CD4-positive, alpha-beta T cell treated with Interleukin-17A for 4 hours (primary cell): Measurements from ENCODE around the gene NTN1.
"Not testable (repeated sequence)": the region's sequence is repeated elsewhere in the genome, so short reads cannot be mapped to it uniquely, and the experiment has no call there.

ENCODE experiments used
- DNase-seq: peaks from one replicate; pipeline ENCODE4 v3.0.0-alpha.2; 2020; ENCODE audit warnings: mixed read lengths

Gene NTN1

DNA sequence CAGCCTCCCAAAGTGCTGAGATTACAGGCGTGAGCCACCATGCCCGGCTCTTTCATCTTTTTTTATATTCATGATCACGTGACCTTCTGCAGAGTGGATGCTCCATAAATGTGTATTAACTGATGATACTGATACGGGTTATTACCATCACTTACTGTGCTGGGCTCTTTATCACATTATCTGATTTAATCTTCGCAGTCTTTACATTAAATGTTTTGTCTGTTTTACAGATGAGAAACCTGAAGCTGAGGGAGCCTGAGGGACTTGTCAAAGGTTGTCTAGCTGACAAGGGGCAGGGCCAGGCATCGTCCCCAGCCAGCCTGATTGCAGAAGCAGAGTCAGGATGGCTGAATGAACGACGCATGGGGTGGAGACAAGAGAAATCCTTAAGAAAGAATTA is 104.4 kb downstream of the NTN1 start:
- DNase-seq = no peak

DNA sequence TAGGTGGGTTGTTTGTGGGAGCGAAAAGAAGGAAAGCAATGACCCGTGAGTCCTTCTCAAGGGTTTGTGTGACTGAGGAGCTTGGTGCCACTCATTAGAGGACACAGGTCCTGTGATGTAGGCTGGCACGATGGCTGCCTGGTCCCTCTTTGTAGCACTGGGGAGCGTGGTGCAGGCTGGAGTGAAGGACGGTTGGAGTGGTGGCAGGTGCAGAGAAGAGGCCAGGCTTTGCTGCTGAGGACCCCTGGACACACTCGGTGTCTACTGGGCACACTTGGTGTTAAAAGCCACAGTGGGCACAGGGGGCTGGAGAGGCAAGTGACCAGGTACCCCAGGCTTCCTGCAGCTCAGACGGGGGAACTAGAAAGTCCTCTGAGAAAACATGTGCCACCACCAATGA is 106.0 kb downstream of the NTN1 start:
- DNase-seq = no peak

DNA sequence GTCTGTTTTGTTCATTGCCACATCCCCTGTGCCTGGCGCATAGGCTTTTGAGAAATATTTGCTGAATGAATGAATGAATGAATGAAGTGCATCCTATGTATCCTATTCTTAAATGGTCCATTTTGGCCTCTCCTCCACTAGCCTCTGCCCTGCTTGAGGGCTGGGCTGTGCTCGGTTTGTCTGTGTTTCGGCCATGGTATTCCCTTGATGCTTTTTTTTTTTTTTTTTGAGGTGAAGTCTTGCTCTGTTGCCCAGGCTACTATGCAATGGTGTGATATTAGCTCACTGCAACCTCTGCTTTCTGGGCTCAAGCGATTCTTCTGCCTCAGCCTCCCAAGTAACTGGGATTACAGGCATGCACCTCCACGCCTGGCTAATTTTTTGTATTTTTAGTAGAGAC is 110.1 kb downstream of the NTN1 start:
- DNase-seq = no peak

DNA sequence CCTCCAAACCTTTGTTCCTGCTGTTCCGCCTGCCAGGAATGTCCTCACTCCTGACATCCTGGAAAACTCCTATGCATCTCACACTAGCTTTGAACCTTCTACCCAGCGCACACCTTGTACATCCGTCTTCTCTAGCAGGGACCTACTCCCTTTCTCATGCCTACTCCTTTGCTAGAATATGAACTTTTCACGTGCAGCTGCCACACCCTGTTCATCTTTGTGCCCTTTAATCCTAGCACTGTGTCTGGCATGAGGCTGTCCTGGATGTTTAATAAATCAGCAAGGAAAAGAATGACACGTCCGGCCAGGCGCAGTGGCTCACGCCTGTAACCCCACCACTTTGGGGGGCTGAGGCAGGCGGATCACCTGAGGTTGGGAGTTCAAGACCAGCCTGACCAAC is 111.0 kb downstream of the NTN1 start:
- DNase-seq = no peak

DNA sequence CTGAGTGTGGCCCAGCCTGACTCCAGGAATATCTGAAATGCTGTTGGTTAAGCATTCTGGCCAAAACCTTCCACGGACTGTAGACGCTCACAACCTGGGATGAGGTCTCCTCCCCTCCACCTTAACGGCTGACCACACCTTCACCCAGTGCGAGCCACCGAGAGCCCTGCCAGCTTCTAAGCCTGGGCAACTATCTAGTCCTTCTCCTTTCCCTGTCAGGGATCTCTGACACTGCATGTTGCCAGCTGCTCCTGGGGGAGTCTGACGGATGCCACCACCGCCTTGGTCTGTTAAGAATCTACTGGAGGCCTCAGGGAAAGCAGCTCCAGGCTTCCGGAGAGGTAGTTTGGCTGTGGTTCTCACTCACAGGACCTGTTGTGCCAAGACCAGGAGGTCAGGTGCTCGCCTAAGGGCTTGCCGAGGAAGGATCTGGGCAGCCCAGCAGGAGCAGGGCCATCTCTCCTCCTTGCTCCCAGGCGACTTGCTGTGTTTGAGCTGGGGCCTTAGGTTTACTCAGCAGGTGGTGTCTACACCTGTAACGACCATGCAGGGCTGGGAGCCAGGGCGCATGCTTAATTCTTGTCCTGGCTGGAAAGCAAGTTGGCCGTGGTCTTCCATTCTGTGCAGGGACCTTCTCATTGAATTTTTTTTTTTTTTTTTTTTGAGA is 111.8 kb downstream of the NTN1 start:
- no peak for DNase-seq

DNA sequence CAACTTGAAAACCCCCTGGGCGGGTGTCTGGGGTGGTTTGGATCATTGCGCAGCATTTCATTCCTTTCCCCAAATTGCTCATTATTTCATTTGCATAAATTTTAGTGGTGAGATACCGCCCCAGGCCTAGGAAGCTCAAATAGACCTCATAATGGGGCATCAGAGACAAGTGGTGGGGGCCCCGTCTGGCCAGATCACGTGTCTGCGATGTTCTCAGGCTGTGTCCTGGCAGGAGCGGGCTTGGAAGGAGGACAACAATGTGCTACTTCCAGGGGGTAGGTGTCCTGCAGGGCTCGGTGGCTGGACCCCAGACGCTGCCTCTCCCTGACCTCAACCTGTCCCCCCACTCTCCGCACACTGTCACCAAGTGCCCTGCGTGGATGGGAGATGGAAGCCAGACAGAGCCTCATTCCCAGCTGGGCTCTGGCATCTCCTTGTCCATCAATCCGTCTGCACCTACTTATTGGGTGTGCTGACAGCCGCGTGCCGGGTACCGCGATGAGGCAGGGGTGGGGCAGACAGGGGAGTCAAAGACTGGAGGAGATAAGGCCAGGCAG is 116.9 kb downstream of the NTN1 start:
- no peak for DNase-seq

DNA sequence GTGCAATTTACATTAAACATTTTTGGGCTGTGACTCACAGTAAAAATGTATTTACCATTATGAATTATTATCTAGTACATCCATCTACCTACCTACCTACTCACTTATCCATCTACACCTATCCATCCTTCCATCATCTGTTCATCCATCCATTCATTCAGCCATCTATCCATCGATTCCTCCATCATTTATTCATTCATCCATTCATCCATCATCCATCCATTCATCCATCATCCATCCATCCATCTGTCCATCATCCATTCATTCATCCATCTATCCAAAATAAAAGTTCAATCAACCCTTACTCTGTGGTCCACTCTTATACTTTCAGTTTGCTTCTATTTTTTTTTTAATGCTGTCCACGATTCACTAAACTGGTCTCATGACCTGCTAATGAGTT is 118.4 kb downstream of the NTN1 start:
- DNase-seq = no peak

DNA sequence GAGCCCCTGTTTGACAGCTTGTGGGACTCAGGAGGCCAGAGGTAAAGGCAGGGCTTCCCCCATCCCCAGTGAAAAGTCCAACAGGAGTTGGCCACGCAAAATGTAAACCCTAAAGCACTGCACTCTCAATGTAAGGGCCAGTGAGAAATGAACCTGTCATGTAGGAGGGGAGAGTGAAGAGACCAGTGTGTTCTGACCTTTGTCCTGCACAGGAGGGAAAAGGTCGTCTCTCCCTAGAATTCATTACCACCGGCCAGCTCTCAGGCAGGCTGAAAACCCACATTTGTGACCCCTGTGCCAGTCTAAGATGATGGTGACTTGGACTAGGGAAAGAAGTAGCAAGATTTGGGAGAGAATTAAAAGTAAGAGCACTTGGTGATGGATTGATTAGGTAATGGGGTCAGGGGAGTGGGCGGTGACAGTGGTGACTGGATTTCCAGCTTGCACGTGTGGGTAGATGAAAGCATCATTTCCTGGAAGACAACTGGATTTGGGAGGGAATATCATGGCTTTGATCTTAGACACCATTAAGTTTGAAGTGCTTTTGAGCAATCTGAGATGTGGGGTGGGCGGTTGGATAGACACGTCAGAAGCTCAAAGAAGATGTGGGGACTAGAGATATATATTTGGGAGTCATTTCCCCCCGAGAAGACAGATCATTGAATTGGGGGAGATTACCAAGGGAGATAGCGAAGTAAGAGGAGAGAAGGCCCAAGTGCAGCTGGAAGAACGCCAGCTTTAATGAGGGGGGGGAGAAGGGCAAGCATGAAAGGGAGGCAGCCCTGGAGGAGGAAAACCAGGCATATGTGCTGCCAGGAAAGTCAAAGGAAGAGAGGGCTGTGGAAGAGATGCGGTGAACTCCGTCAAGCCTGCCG is 119.5 kb downstream of the NTN1 start:
- no peak for DNase-seq

DNA sequence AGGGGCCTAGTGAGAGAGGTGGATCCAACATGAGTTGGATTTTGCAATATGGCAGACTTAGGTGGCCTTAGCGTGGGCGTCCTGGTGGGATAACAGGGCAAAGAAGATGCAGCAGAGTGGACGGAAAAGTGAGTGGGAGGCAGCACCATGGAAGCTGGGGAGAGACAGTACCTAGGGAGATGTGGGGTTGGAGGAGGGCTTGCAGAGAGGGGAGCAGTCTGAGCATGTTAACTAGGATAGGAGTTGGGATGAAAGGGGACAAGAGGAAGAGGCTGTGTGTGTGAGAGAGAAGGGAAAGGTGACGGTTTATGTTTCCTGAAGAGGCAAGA is 120.1 kb downstream of the NTN1 start:
- no peak for DNase-seq

DNA sequence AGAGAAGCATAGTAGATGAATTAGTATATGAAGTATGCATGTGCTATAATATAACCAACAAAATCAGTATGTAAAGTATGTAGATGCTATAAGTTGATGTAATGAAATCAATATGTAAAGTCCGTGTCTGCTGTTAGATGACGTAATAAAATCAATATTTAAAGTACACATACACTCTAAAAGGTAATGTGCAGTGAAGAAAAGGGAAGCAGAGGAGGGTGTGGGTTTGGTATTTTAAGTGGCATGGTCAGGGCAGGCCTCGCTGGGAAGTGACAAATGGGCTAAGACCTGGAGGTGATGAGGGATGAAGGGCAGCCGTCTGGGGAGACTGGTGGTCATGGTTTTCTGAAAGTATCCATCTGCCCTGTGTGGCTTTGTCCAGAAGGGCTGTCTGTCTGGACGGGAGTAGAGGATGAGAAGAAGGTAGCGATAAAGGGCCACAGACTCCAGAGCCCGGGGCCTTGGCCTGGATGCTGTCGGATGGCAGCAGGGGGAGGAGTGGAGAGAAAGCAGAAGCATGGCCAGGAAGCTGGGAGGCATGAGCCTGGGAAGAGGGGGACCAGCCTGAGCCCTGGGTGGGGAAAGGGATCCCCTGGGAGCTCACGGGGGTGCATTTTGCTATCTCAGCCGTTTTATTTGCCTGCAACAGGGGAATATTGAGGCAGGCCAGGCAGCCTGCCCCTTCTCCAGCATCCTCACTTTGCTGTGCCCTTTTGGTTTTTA is 121.6 kb downstream of the NTN1 start:
- no peak for DNase-seq

DNA sequence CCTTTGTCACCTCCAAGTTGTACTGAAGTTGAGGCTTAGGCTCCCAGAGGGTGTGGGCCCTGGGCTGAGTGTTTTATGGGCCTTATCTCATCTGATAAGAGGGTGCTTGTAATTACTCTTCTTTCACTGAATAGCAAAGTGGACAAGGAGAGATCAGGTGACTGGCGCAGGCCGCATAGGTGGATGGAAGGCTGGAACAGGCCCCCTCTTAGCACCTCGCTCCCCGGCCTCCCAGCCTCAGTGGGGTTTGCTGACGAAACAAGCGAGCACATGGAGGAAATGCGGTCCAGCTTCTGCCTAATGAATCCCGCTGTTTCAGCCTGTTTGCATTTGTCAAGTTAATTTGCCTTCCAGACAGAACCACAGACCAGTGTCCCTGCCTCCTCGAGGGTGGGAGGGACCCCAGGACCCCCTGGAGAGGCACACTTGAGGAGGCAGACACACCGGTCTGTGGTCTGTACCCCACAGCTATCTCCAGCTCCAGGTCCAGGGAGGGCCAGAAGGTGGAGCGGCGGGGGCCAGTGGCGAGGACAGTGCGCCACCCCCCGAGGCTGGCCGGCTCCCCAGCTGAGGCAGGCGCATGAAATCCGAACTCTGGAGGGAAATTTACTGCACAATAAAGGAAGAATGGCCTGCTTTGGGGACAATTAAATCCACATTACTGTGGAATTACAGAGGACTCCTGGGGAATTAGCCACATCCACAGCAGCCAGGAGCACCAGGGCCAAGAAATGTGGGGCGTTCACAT is 123.4 kb downstream of the NTN1 start:
- DNase-seq = no peak

DNA sequence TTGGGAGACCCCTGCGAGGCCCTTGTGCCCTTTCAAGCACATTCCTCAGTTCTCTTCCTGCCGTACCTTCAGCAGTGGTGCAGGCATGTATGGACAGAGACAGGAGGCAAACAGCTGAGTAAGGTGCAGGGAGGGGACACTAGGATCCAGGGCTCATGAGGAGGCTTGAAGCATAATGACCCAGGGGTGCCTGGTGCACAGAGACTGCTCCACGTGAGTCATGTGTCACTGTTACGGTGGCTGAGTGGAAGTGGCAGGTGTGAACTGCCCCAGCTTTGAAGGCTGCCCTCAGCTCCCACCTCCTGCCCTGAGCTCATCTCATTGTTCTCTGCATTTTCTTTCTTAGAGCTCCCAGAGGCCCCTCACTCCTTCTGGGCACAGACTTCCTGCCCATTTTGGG is 124.8 kb downstream of the NTN1 start:
- no peak for DNase-seq

DNA sequence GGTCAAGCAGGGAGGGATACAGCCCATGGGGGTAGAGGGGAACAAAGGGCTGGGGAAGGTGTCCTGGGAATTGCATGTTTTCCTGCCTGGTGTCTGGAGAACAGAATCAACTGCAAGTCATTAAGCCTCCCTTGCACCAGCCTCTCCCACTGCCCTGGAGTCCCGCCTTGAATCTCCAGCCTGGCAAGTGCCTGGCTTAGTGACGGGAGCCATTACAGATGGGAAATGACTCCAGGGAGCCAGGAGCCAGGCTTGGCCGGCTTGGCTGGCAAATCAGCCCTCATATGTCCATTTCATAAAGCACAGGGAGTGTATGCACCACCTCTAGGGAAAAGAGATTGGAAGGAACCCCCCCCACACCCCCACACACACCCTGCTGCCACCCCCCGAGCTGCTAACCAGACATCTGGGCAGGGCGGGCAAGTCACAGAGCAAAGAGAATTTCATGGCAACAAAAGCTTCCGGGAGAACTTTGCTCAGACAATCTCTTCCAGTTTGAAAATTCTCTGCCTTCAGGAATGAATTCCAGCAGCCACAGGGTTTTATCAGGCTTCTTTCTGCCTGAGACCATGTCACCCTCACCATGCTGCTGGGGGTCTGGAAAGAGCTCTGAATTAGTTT is 127.7 kb downstream of the NTN1 start:
- no peak for DNase-seq

DNA sequence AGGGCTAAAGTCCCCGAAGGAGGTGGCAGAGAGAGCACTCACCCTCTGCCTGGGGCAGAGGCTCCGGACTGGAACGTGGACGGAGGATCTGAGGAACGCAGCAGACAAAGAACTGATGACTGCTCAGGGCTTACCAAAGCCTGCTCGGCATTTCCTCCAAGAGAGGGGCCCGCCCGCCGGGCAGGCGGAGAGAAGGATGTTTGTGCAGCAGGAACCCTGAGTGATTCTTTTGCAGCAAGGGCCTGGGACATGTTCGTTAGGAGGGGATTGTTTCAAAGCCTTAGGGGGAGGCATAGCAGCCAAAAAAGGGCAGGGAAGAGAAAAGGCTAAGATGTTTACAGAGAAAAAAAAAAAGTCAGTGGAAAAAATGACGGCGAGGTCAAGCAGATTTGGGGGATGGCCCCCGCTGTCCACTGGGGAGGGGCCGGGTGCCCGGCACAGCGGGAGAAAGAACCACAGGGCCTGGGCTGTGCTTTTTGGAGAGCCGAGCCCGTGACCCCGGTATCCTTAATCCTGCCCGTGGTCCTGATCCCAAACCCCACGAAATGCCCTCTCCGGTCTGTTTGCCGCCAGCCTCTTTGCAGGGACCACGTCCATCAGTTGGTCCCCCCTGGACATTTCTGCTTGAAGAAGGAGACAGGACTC is 129.3 kb downstream of the NTN1 start:
- no peak for DNase-seq

DNA sequence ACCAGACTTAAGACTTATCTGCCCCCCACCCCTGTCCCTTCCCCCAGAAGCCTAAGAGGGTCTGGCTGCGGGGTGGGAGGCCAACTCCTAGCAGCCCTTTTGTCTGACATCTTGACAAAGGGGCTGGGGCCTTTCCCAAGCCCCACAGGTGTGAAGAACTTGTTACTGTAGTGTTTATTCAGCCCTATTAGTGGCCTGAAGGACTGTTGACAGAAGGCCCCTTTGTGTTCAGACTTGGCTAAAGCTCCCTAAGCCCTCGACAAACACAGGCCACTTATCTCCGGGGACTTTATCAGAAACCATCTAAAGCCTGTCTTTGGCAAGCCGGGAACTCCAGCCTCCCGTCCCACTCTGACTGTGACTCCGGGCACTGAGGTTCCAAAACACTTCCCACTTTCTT is 129.8 kb downstream of the NTN1 start:
- no peak for DNase-seq

DNA sequence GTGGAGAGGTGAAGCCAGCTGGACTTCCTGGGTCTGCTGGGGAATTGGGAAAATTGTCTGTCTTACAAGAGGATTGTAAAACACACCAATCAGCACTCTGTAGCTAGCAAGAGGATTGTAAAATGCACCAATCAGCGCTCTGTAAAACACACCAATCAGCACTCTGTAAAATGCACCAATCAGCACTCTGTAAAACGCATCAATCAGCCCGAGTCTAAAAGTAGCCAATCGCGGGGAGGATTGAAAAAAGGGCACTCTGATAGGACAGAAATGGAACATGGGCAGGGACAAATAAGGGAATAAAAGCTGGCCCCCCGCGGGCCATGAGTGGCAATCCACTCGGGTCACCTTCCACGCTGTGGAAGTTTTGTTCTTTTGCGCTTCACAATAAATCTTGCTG is 130.4 kb downstream of the NTN1 start:
- not testable (repeated sequence) for DNase-seq

DNA sequence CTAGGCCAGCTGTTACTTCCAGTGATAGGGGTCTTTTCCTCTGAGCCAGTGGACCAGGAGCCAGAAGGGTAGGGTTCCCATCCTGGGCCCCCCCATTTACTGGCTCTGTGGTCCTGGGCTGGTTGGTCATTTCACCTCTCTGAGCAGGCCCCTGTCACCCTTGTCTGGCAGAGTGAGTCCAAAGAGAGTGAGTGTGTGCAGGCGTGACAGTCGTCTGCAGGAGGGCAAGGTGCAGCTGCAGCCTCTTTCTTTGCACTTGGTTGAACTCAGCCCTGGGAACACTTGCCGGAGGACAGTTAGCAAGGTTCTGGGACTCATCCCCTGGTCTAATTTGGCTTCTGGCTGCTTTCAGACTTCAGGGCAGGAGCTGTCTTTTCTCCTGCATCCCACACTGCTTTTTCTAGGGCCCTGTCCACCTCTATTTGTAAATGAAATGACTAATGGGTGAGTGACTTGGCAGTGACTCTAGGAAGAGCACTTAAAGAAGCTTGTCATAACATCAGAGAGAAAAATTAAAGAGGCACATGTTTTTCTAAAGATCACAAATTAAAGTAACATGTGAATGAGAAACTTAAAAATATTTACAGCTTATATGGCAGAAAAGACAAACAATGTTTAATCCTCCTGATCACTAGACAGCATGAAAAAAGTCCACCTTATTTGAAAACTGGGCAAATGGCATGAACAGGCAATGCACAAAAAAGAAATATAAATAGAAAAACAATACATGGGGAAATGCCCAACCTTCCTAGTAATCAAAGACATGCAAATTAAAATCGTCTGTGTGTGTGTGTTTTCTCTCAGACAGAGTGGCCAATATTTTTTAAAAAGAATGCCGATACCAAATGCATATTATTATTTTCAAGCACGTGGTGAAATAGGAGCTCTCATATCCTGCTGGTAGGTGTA is 137.5 kb downstream of the NTN1 start:
- DNase-seq = no peak

DNA sequence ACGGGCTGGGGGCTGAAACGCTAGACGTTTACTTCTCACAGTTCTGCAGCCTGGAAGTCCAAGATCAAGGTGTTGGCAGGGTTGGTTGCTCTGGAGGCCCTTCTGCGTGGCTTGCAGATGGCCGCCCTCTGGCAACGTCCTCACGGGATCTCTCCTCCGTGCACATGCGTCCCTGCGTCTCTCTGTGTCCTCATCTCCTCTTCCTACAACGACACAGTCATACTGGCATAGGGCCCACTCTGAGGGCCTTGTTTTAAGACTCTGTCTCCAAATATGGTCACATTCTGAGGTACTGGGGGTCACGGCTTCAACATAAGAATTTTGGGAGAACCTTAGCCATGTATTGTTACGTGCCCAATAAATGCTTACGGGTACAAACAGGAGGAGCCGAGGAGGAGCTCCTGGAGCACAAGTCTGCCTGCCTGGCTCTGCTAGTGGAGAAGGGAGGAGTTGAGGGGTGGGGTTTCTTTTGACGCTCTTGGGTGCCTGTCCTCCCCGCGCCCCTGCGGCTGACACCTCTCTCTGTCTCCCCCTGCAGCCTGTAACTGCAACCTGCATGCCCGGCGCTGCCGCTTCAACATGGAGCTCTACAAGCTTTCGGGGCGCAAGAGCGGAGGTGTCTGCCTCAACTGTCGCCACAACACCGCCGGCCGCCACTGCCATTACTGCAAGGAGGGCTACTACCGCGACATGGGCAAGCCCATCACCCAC is 141.1 kb downstream of the NTN1 start:
- DNase-seq = no peak

DNA sequence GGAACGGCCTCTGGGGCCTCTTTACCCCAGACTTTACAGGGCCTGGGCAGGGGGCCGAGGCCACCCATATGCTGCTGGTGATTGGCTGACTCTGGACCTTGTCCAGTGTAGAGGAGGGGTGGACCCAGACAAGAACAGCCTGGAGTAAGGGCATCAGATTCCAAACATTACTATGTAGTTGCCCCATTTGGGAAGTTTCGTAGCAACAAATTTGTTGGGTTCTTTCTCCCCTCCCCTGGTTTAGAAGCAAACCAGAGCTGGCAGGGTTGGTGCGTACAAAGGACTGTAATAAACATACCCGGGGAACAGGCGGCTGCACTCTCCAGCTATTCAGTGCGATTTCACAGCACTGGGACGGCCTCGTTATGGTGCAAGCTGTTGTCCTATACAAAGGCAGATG is 145.5 kb downstream of the NTN1 start:
- DNase-seq = no peak

DNA sequence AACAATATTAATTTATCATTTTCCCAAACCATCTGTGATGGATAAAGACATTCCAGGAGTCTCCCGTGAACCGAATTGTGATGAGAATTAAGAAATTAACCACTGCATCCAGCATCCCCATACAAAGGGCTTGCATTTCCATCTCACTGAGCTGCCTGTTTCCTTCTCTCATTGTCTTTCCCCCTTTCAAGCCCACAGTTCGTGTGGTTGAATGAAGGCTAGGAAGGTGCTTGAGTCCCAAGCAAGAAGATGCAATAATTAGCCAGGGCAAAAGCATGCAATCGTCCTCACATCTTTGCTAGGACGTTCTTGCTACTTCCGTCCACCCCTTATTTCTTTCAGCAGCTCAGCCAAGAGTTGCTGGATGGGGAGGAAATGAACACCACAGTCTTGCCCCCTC is 146.1 kb downstream of the NTN1 start:
- DNase-seq = no peak
